H9 (cell line): Measurements from ENCODE around the gene SLC22A31. TPM values are rescaled to one million over a fixed set of nuclear protein-coding genes. Genes with fewer than 3 reads are reported as not detected.
A peak's percentile ranks its signal among the peaks of the same experiment; 100 is the strongest.

Experiments used
- DNase-seq: peaks from one replicate; pipeline ENCODE4 v3.0.0-alpha.2; 2017
- H2AFZ ChIP-seq: one replicate; pipeline ENCODE4 v1.6.1; 2013; ENCODE audit warnings: mild to moderate bottlenecking, low read length, control low read depth, moderate library complexity
- H2AK5ac ChIP-seq: 2 replicates; pipeline ENCODE4 v1.6.1; 2013; ENCODE audit warnings: low read length, control low read depth, mixed read lengths; ENCODE audit not compliant: insufficient read length
- H2BK120ac ChIP-seq: one replicate; pipeline ENCODE4 v1.6.1; 2013; ENCODE audit warnings: low read depth, mild to moderate bottlenecking, low read length, control low read depth, inconsistent platforms; ENCODE audit not compliant: poor library complexity, severe bottlenecking
- H2BK12ac ChIP-seq: 2 replicates; pipeline ENCODE4 v1.6.1; 2013; ENCODE audit warnings: low read length, control low read depth, mixed read lengths, low read depth; ENCODE audit not compliant: insufficient read length
- H2BK15ac ChIP-seq: 2 replicates; pipeline ENCODE4 v1.6.1; 2013; ENCODE audit warnings: low read depth, low read length, control low read depth
- H2BK20ac ChIP-seq: one replicate; pipeline ENCODE4 v1.6.1; 2013; ENCODE audit warnings: low read depth, mild to moderate bottlenecking, low read length, control low read depth, inconsistent platforms; ENCODE audit not compliant: poor library complexity, severe bottlenecking
- H2BK5ac ChIP-seq: 2 replicates; pipeline ENCODE4 v1.6.1; 2013; ENCODE audit warnings: low read length, control low read depth, mixed read lengths; ENCODE audit not compliant: insufficient read length
- H3K14ac ChIP-seq: 2 replicates; pipeline ENCODE4 v1.6.1; 2013; ENCODE audit warnings: low read length, control low read depth; ENCODE audit not compliant: insufficient read depth
- H3K18ac ChIP-seq: 2 replicates; pipeline ENCODE4 v1.6.1; 2013; ENCODE audit warnings: low read depth, mild to moderate bottlenecking, mixed read lengths, low read length, control low read depth; ENCODE audit not compliant: insufficient read length
- H3K23ac ChIP-seq: 2 replicates; pipeline ENCODE4 v1.6.1; 2013; ENCODE audit warnings: low read length, control low read depth, mixed read lengths, low read depth; ENCODE audit not compliant: insufficient read length
- H3K23me2 ChIP-seq: 2 replicates; pipeline ENCODE4 v1.6.1; 2013; ENCODE audit warnings: low read depth, mild to moderate bottlenecking, mixed read lengths, low read length, control low read depth; ENCODE audit not compliant: insufficient read length, poor library complexity, severe bottlenecking
- H3K27ac ChIP-seq: 2 replicates; pipeline ENCODE4 v1.5.1; 2013; ENCODE audit warnings: low read length, control low read depth, mixed read lengths, low read depth; ENCODE audit not compliant: insufficient read length
- H3K27me3 ChIP-seq: 2 replicates; pipeline ENCODE4 v1.6.1; 2013; ENCODE audit warnings: low read length, control low read depth, inconsistent platforms; ENCODE audit not compliant: insufficient read depth
- H3K4ac ChIP-seq: 2 replicates; pipeline ENCODE4 v1.6.1; 2013; ENCODE audit warnings: low read depth, mild to moderate bottlenecking, control low read depth, inconsistent platforms, low read length, moderate library complexity
- H3K4me1 ChIP-seq: 2 replicates; pipeline ENCODE4 v1.6.1; 2013; ENCODE audit warnings: low read length, control low read depth, inconsistent platforms; ENCODE audit not compliant: insufficient read depth
- H3K4me2 ChIP-seq: 2 replicates; pipeline ENCODE4 v1.6.1; 2013; ENCODE audit warnings: low read length, control low read depth, mixed read lengths; ENCODE audit not compliant: insufficient read length, insufficient read depth
- H3K56ac ChIP-seq: 2 replicates; pipeline ENCODE4 v1.6.1; 2013; ENCODE audit warnings: low read depth, mild to moderate bottlenecking, mixed read lengths, low read length, control low read depth; ENCODE audit not compliant: insufficient read length
- H3K79me1 ChIP-seq: 2 replicates; pipeline ENCODE4 v1.6.1; 2013; ENCODE audit warnings: low read depth, mild to moderate bottlenecking, moderate library complexity, low read length, control low read depth, inconsistent platforms; ENCODE audit not compliant: insufficient read depth, poor library complexity, severe bottlenecking
- H3K79me2 ChIP-seq: 2 replicates; pipeline ENCODE4 v1.6.1; 2013; ENCODE audit warnings: low read length, control low read depth, inconsistent platforms; ENCODE audit not compliant: insufficient read depth
- H3K9ac ChIP-seq: 2 replicates; pipeline ENCODE4 v1.6.1; 2013; ENCODE audit warnings: low read length, control low read depth, mixed read lengths; ENCODE audit not compliant: insufficient read length; ENCODE audit errors: extremely low read depth
- H3K9me3 ChIP-seq: one replicate; pipeline ENCODE4 v1.6.1; 2013; ENCODE audit warnings: low read depth, low read length, inconsistent platforms; ENCODE audit not compliant: control insufficient read depth
- H3T11ph ChIP-seq: one replicate; pipeline ENCODE4 v1.6.1; 2013; ENCODE audit warnings: mild to moderate bottlenecking, low read length, control low read depth, inconsistent platforms
- H4K20me1 ChIP-seq: one replicate; pipeline ENCODE4 v1.6.1; 2013; ENCODE audit not compliant: control insufficient read depth, insufficient read length, insufficient read depth
- H4K5ac ChIP-seq: 2 replicates; pipeline ENCODE4 v1.6.1; 2013; ENCODE audit warnings: low read depth, mild to moderate bottlenecking, mixed read lengths, low read length, control low read depth; ENCODE audit not compliant: insufficient read length
- H4K8ac ChIP-seq: replicated peaks from 2 replicates; pipeline ENCODE4 v1.6.1; 2013; ENCODE audit warnings: low read length, control low read depth, mixed read lengths, low read depth; ENCODE audit not compliant: insufficient read length
- H4K91ac ChIP-seq: 2 replicates; pipeline ENCODE4 v1.6.1; 2013; ENCODE audit warnings: low read depth, mild to moderate bottlenecking, moderate library complexity, mixed read lengths, low read length, control low read depth; ENCODE audit not compliant: insufficient read length
- H3K27ac Mint-ChIP-seq, 3 experiments: 2 replicates in 2 of 3; 3 replicates in 1 of 3; pipeline ENCODE4 v1.8.0; 2020 to 2021; ENCODE audit warnings: mixed read lengths in 3 of 3, mild to moderate bottlenecking in 1 of 3, moderate library complexity in 1 of 3
- H3K27me3 Mint-ChIP-seq: 2 replicates; pipeline ENCODE4 v1.8.0; 2021; ENCODE audit warnings: low read depth, mild to moderate bottlenecking, moderate library complexity, mixed read lengths
- H3K36me3 Mint-ChIP-seq, 3 experiments: 2 replicates in 2 of 3; 3 replicates in 1 of 3; pipeline ENCODE4 v1.8.0; 2020 to 2021; ENCODE audit warnings: low read depth in 3 of 3, mixed read lengths in 3 of 3; ENCODE audit not compliant: insufficient read depth in 1 of 3
- H3K4me1 Mint-ChIP-seq, 2 experiments: 2 replicates each; pipeline ENCODE4 v1.8.0; 2020; ENCODE audit warnings: mixed read lengths in 2 of 2
- H3K4me3 Mint-ChIP-seq, 2 experiments: 2 replicates in 1 of 2; 3 replicates in 1 of 2; pipeline ENCODE4 v1.8.0; 2020 to 2021; ENCODE audit warnings: mild to moderate bottlenecking in 2 of 2, mixed read lengths in 2 of 2, moderate library complexity in 1 of 2
- H3K9me3 Mint-ChIP-seq, 2 experiments: 2 replicates in 1 of 2; 3 replicates in 1 of 2; pipeline ENCODE4 v1.8.0; 2020; ENCODE audit warnings: mild to moderate bottlenecking in 2 of 2, mixed read lengths in 2 of 2, moderate library complexity in 1 of 2
- WGBS: extraction: QIAGEN DNeasy Blood & Tissue Kit; methylation state at CpG from one replicate; pipeline ENCODE4 v1.1.7; 2013; ENCODE audit warnings: missing lambda C conversion rate, low lambda C conversion rate, mixed read lengths; ENCODE audit not compliant: insufficient read length; ENCODE audit errors: extremely low coverage; 5-methylcytosine and 5-hydroxymethylcytosine counted together
- total RNA-seq: library from RNA; stranded (reverse); gene quantifications from 2 replicates; pipeline ENCODE4 v1.2.1, GENCODE V29; 2021
- TF ChIP-seq, protein P1 (sequence below): fragments of 200-600 bp; sonication (generic); conservative IDR thresholded peaks from 3 replicates; pipeline ENCODE4 v1.8.0; 2021; ENCODE audit warnings: antibody characterized with exemption, mild to moderate bottlenecking

SLC22A31 gene
- total RNA-seq, 1 experiment from 2014 or later = 7.7 TPM

DNA sequence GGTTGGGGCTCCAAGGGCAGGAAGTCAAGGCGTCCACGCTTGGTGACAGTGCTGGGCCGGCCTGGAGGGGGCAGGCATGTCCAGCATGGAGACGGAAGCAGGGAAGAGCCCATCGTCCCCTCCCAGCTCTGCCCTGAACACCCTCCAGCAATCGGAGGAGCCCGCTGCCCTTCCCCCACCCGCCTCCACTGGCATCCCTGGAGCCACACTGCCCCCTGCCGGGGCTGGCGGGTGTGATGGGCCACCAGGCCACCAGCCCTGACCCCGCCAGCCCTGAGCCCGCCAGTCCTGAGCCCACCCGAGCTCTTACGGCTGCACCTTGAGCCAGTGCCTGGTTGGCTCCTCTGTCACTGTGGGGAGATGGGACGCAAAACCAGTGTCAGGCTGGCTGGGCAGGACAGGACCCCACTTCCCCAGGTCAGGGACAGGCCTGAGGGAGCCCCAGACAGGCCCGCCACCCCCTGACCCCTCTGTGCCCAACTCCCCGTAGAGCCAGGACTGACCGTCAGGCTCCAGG lies 32.9 kb downstream of the SLC22A31 start:
- H3K4me1 Mint-ChIP-seq = peaks cover 5 to 15% of the 10 kb centered on the region in 2 experiments
- H3K79me1 ChIP-seq = no peaks in the 10 kb centered on the region

More for the DNA sequence above, 32.9 kb downstream of the SLC22A31 start:
- Histone ChIP-seq H3K79me2 (no peaks in the 10 kb centered on the region), H3T11ph (no peak overlapping the region), H3K23me2 (peaks cover 6% of the 10 kb centered on the region), H3K4ac (no peak overlapping the region), H2BK120ac (no peak overlapping the region), H4K20me1 (no peaks in the 10 kb centered on the region), H2BK12ac (no peak overlapping the region), H3K27me3 (no peaks in the 10 kb centered on the region), H4K5ac (no peak overlapping the region), H2AFZ (no peak overlapping the region), H3K18ac (no peak overlapping the region), H2AK5ac (no peak overlapping the region), H3K4me2 (no peak overlapping the region), H3K4me1 (no peaks in the 10 kb centered on the region), H3K14ac (no peak overlapping the region), H3K9me3 (no peaks in the 10 kb centered on the region), H4K91ac (no peak overlapping the region), H3K56ac (no peak overlapping the region), H3K9ac (no peak overlapping the region), H2BK20ac (no peak overlapping the region), H2BK15ac (no peak overlapping the region), H3K27ac (no peak overlapping the region), H3K23ac (no peak overlapping the region), H2BK5ac (no peak overlapping the region), H4K8ac (no peak overlapping the region)
- peaks cover 15% of the 10 kb centered on the region for H3K27me3 Mint-ChIP-seq
- no CpG with 5 or more reads among the region's 18 CpGs for WGBS
- H3K36me3 Mint-ChIP-seq = no peaks in the 10 kb centered on the region
- TF ChIP-seq, protein P1, sequence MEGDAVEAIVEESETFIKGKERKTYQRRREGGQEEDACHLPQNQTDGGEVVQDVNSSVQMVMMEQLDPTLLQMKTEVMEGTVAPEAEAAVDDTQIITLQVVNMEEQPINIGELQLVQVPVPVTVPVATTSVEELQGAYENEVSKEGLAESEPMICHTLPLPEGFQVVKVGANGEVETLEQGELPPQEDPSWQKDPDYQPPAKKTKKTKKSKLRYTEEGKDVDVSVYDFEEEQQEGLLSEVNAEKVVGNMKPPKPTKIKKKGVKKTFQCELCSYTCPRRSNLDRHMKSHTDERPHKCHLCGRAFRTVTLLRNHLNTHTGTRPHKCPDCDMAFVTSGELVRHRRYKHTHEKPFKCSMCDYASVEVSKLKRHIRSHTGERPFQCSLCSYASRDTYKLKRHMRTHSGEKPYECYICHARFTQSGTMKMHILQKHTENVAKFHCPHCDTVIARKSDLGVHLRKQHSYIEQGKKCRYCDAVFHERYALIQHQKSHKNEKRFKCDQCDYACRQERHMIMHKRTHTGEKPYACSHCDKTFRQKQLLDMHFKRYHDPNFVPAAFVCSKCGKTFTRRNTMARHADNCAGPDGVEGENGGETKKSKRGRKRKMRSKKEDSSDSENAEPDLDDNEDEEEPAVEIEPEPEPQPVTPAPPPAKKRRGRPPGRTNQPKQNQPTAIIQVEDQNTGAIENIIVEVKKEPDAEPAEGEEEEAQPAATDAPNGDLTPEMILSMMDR = peak; percentile 97
- no peaks in the 10 kb centered on the region for H3K9me3 Mint-ChIP-seq
- H3K4me3 Mint-ChIP-seq = no peak overlapping the region
- H3K27ac Mint-ChIP-seq = no peak overlapping the region
- DNase-seq = peak; percentile 96
